Mesendoderm (in vitro differentiated cells): ENCODE measurements around the gene PPBP.
A peak's percentile ranks its signal among the peaks of the same experiment; 100 is the strongest.

Experiments used
- DNase-seq: peaks from one replicate; pipeline ENCODE4 v3.0.0; 2013
- H2AK5ac ChIP-seq: 2 replicates; pipeline ENCODE4 v1.6.1; 2013; ENCODE audit warnings: low read length, inconsistent platforms
- H2BK120ac ChIP-seq: 2 replicates; pipeline ENCODE4 v1.6.1; 2013; ENCODE audit warnings: low read depth, mild to moderate bottlenecking, low read length, moderate library complexity, mixed read lengths
- H2BK15ac ChIP-seq: replicated peaks from 2 replicates; pipeline ENCODE4 v1.6.1; 2013; ENCODE audit warnings: low read depth, mild to moderate bottlenecking, moderate library complexity
- H2BK5ac ChIP-seq: 2 replicates; pipeline ENCODE4 v1.6.1; 2013; ENCODE audit warnings: low read length, inconsistent platforms
- H3K18ac ChIP-seq: 2 replicates; pipeline ENCODE4 v1.6.1; 2013; ENCODE audit warnings: mild to moderate bottlenecking, low read length, mixed read lengths
- H3K23ac ChIP-seq: one replicate; pipeline ENCODE4 v1.6.1; 2013; ENCODE audit warnings: low read length
- H3K27ac ChIP-seq: 2 replicates; pipeline ENCODE4 v1.5.1; 2013; ENCODE audit warnings: low read depth, mild to moderate bottlenecking, inconsistent platforms, low read length, moderate library complexity
- H3K27me3 ChIP-seq: 2 replicates; pipeline ENCODE4 v1.6.1; 2013; ENCODE audit warnings: low read length, control low read depth, mild to moderate bottlenecking, inconsistent platforms; ENCODE audit not compliant: insufficient read depth, poor library complexity
- H3K36me3 ChIP-seq: 2 replicates; pipeline ENCODE4 v1.6.1; 2013; ENCODE audit warnings: low read length, inconsistent platforms; ENCODE audit not compliant: control insufficient read depth, insufficient read depth
- H3K4ac ChIP-seq: one replicate; pipeline ENCODE4 v1.6.1; 2013; ENCODE audit warnings: low read depth, mild to moderate bottlenecking, low read length, moderate library complexity
- H3K4me1 ChIP-seq: 2 replicates; pipeline ENCODE4 v1.6.1; 2013; ENCODE audit warnings: low read depth, low read length, inconsistent platforms; ENCODE audit not compliant: control insufficient read depth
- H3K4me2 ChIP-seq: 2 replicates; pipeline ENCODE4 v1.6.1; 2013; ENCODE audit warnings: low read length
- H3K4me3 ChIP-seq: 2 replicates; pipeline ENCODE4 v1.5.1; 2013; ENCODE audit warnings: mild to moderate bottlenecking, low read length
- H3K56ac ChIP-seq: one replicate; pipeline ENCODE4 v1.6.1; 2013; ENCODE audit warnings: low read length
- H3K79me1 ChIP-seq: 2 replicates; pipeline ENCODE4 v1.6.1; 2013; ENCODE audit warnings: low read length, inconsistent platforms
- H3K79me2 ChIP-seq: 2 replicates; pipeline ENCODE4 v1.6.1; 2013; ENCODE audit warnings: mild to moderate bottlenecking, low read length; ENCODE audit not compliant: control insufficient read depth, insufficient read depth
- H3K9ac ChIP-seq: 2 replicates; pipeline ENCODE4 v1.6.1; 2013; ENCODE audit warnings: low read length, inconsistent platforms
- H4K5ac ChIP-seq: one replicate; pipeline ENCODE4 v1.6.1; 2013; ENCODE audit warnings: low read length
- H4K8ac ChIP-seq: one replicate; pipeline ENCODE4 v1.6.1; 2013; ENCODE audit warnings: low read depth, mild to moderate bottlenecking, control low read depth, low read length, moderate library complexity
- WGBS: extraction: QIAGEN DNeasy Blood & Tissue Kit; methylation state at CpG from one replicate; pipeline ENCODE4 v1.1.7; 2013; ENCODE audit warnings: low lambda C conversion rate, missing lambda C conversion rate; ENCODE audit not compliant: insufficient coverage; ENCODE audit errors: extremely low coverage; 5-methylcytosine and 5-hydroxymethylcytosine counted together

Gene PPBP

DNA sequence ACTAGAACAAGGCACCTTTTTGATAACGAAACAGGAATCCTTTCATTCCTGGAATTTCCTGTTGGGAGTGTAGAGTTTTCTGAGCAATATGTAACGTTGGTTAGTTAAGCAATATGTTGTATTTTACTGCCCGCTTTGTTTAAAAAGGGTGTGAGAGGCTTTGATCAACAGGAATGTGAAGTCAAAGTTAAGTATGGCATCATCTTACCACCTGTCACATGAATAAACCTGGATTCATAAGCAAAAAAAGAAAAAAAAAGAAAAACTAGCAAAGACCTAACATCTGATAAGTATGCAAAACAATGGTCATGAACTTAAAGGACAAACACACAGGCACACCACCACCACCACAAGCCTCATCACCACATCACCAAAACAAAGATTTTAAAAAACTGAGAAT is 17.5 kb upstream of the PPBP start:
- H2AK5ac ChIP-seq, result no peak overlapping the region
- H3K4ac ChIP-seq, result no peak overlapping the region
- no peak for DNase-seq
- no peak overlapping the region for H3K4me2 ChIP-seq
- WGBS, result no CpG with 5 or more reads among the region's 3 CpGs
- H3K9ac ChIP-seq, result no peak overlapping the region
- H4K5ac ChIP-seq, result no peak overlapping the region
- no peaks in the 10 kb centered on the region for H3K4me1 ChIP-seq
- no peak overlapping the region for H4K8ac ChIP-seq
- H3K27me3 ChIP-seq, result no peaks in the 10 kb centered on the region
- H3K27ac ChIP-seq, result no peak overlapping the region
- no peak overlapping the region for H3K56ac ChIP-seq
- H3K18ac ChIP-seq, result no peak overlapping the region
- no peak overlapping the region for H2BK15ac ChIP-seq
- H3K4me3 ChIP-seq, result no peak overlapping the region
- no peaks in the 10 kb centered on the region for H3K36me3 ChIP-seq
- no peaks in the 10 kb centered on the region for H3K79me2 ChIP-seq
- H2BK5ac ChIP-seq, result no peak overlapping the region
- no peak overlapping the region for H2BK120ac ChIP-seq
- no peak overlapping the region for H3K23ac ChIP-seq
- H3K79me1 ChIP-seq, result no peaks in the 10 kb centered on the region

DNA sequence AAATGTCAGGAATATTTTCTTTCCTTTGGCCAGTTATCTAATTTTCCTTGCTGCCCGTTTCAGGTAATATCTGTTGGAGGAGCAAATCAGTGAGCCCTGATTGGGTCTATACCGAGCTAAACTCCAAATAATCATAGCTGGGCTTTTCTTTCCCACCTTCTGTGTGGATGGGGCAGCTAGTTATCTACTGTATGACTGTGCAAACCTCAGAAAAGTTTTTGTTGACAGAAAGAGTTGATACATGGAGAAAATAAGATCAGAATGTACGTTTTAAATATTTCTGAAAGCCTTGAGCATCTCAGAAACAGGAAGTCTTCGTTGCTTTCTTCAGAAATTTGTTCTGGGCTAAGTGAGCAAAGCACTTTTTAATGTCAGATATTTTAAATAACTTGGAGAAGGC is 16.7 kb upstream of the PPBP start:
- H4K5ac ChIP-seq, result no peak overlapping the region
- no peak overlapping the region for H3K27ac ChIP-seq
- no peak overlapping the region for H3K4me3 ChIP-seq
- H3K79me1 ChIP-seq, result no peaks in the 10 kb centered on the region
- no peaks in the 10 kb centered on the region for H3K27me3 ChIP-seq
- WGBS, result no CpG with 5 or more reads among the region's 4 CpGs
- H3K79me2 ChIP-seq, result no peaks in the 10 kb centered on the region
- no peaks in the 10 kb centered on the region for H3K4me1 ChIP-seq
- H3K56ac ChIP-seq, result no peak overlapping the region
- H2BK15ac ChIP-seq, result no peak overlapping the region
- no peak overlapping the region for H3K9ac ChIP-seq
- no peak overlapping the region for H3K23ac ChIP-seq
- no peak overlapping the region for H3K4ac ChIP-seq
- no peak overlapping the region for H3K18ac ChIP-seq
- H2AK5ac ChIP-seq, result no peak overlapping the region
- no peaks in the 10 kb centered on the region for H3K36me3 ChIP-seq
- H2BK120ac ChIP-seq, result no peak overlapping the region
- DNase-seq, result no peak
- H3K4me2 ChIP-seq, result no peak overlapping the region
- no peak overlapping the region for H4K8ac ChIP-seq
- H2BK5ac ChIP-seq, result no peak overlapping the region

DNA sequence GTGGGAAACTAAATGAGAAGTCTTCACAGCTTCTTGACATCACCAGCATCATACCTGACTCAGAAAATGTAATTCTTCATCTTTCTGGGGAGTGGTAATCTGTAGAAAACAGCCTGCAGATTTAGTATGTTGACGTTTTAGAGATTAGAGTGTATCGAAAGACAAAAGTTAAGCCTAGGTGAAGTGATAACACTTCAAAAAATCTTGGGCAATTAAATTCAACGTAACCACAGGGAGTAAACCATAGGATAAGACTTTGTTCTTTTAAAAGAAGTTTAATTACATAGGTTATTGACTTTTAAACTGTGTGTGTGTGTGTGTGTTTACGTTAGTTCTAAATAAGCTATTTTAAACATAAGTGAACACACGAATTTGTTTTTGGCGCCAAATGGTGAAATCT is 12.3 kb upstream of the PPBP start:
- Histone ChIP-seq H3K27me3 (no peaks in the 10 kb centered on the region), H4K8ac (no peak overlapping the region), H3K79me1 (no peaks in the 10 kb centered on the region), H3K56ac (no peak overlapping the region), H3K27ac (no peak overlapping the region), H2BK120ac (no peak overlapping the region), H3K79me2 (no peaks in the 10 kb centered on the region), H3K9ac (no peak overlapping the region), H2AK5ac (no peak overlapping the region), H3K18ac (no peak overlapping the region), H4K5ac (no peak overlapping the region), H2BK5ac (no peak overlapping the region), H3K4me1 (no peaks in the 10 kb centered on the region), H3K36me3 (no peaks in the 10 kb centered on the region), H3K4me2 (no peak overlapping the region), H3K4ac (no peak overlapping the region), H3K4me3 (no peak overlapping the region), H3K23ac (no peak overlapping the region), H2BK15ac (no peak overlapping the region)
- no peak for DNase-seq
- no CpG with 5 or more reads among the region's 6 CpGs for WGBS

DNA sequence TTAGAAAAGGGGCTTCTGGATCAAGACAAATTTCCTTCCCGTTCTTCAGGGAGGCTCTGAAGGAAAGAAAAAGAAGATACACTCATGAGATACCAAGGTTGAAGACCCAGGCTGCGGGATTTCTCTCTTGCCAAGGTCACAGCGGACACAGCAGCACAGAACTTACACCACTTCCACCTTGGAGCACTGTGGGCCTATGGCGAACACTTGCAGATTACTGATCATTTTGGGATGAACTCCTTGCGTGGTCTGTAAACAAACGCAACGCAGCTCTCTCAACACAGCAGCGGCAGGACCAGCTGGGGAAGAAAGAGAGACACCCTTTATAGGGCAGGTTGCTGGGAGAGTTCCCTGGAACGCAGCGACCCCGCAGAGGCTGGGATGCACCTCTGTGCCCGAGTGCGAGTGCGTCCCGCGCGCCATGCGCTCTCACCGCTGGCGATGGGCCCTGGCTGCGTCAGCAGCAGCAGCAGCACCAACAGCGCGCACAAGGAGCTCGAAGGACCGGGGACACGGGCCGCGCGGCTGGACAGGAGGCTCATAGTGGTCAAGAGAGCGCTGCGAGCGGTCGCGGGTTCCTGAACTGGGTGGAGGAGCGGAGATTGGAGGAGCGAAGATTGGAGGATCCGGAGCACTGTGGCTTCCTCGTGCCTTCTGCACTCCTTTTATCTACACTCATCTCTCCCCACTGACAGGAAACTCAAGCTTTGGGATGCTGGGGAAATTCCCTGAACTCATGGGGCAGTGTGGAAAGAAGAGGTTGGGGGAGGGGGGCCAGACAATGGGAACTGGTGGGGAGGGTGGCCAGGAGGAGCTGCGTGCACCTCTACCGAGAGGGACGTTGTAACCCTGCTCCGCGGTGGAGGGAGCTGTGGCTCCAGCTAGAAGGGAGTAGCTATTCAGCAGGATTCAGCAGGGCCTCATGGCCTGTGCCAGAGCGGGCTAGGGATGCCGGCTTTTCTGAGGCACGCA is 10.3 kb upstream of the PPBP start, which contains the start of gene CXCL5:
TSS of gene CXCL5 (minus strand) at position 638 of the 972 bp plus-strand sequence. CDS start at position 542, 96 bp downstream.
- Histone ChIP-seq H3K4me3 (peak within 1 kb of the TSS; percentile 56), H3K36me3 (no peaks in the 10 kb centered on the region), H3K4me1 (no peaks in the 10 kb centered on the region), H3K79me2 (no peaks in the 10 kb centered on the region), H3K18ac (no peak within 1 kb of the TSS), H4K8ac (no peak within 1 kb of the TSS), H3K4me2 (peak within 1 kb of the TSS; percentile 76), H3K56ac (peak within 1 kb of the TSS; percentile 95), H2BK120ac (no peak within 1 kb of the TSS), H3K27ac (no peak within 1 kb of the TSS), H2BK5ac (peak within 1 kb of the TSS; percentile 74), H2AK5ac (no peak within 1 kb of the TSS), H3K27me3 (no peaks in the 10 kb centered on the region), H3K79me1 (no peaks in the 10 kb centered on the region), H4K5ac (no peak within 1 kb of the TSS), H3K9ac (peak within 1 kb of the TSS; percentile 76), H2BK15ac (no peak within 1 kb of the TSS), H3K23ac (peak within 1 kb of the TSS; percentile 81), H3K4ac (no peak within 1 kb of the TSS)
- WGBS, result no CpG with 5 or more reads among the region's 46 CpGs
- DNase-seq, result peak; percentile 90

DNA sequence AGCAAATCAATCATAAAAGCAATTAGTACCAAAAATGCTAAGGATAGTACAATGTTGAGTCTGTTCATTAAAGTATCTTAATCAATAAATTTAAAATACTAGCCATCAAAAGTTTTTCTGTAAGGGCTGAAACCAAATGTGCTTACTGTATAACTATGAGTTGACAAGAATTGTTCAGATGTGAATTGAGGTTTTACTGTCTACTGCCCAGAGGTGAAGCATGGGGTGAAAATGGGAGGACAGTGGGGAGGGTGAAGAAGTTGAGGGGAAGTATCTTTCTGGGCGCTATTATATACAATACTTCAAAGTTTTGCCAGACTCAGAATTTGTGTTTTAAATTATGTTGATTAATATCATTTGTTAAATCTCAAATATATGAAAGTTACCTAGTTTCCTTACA is 4.1 kb upstream of the PPBP start:
- Histone ChIP-seq H3K4me1 (no peaks in the 10 kb centered on the region), H3K56ac (no peak overlapping the region), H4K8ac (no peak overlapping the region), H3K27me3 (no peaks in the 10 kb centered on the region), H3K9ac (no peak overlapping the region), H2AK5ac (no peak overlapping the region), H2BK5ac (no peak overlapping the region), H3K4me3 (no peak overlapping the region), H3K18ac (no peak overlapping the region), H2BK15ac (no peak overlapping the region), H3K4ac (no peak overlapping the region), H2BK120ac (no peak overlapping the region), H3K79me1 (no peaks in the 10 kb centered on the region), H3K23ac (no peak overlapping the region), H3K27ac (no peak overlapping the region), H3K36me3 (no peaks in the 10 kb centered on the region), H3K79me2 (no peaks in the 10 kb centered on the region), H4K5ac (no peak overlapping the region), H3K4me2 (no peak overlapping the region)
- WGBS, result no CpG with 5 or more reads among the region's 1 CpG
- DNase-seq, result no peak

DNA sequence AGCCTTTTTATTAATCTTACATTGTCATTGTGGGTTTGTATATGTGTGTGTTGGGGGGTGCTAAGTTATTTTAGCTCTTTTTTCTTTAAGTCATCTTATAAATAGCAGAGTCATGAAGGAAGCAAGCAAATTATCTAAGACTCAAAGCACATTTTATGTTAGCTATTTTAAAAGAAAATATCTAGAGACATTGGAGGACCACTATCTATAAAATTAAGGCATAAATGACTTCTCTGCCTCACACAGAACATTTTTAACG is 3.7 kb upstream of the PPBP start:
- no peaks in the 10 kb centered on the region for H3K27me3 ChIP-seq
- no peak for DNase-seq
- no peak overlapping the region for H4K5ac ChIP-seq
- no peak overlapping the region for H2BK5ac ChIP-seq
- H2AK5ac ChIP-seq, result no peak overlapping the region
- H2BK15ac ChIP-seq, result no peak overlapping the region
- no peak overlapping the region for H3K4me2 ChIP-seq
- no peaks in the 10 kb centered on the region for H3K79me1 ChIP-seq
- H3K4me3 ChIP-seq, result no peak overlapping the region
- H3K23ac ChIP-seq, result no peak overlapping the region
- H3K36me3 ChIP-seq, result no peaks in the 10 kb centered on the region
- H3K9ac ChIP-seq, result no peak overlapping the region
- no peak overlapping the region for H3K4ac ChIP-seq
- H3K18ac ChIP-seq, result no peak overlapping the region
- H3K56ac ChIP-seq, result no peak overlapping the region
- H3K79me2 ChIP-seq, result no peaks in the 10 kb centered on the region
- H3K27ac ChIP-seq, result no peak overlapping the region
- H3K4me1 ChIP-seq, result no peaks in the 10 kb centered on the region
- no peak overlapping the region for H4K8ac ChIP-seq
- no peak overlapping the region for H2BK120ac ChIP-seq
- no CpG with 5 or more reads among the region's 1 CpG for WGBS
